ENCODE results near the gene SCG5. TPM values are rescaled to one million over a fixed set of nuclear protein-coding genes. Genes with fewer than 3 reads are reported as not detected.

The SCG5 gene
- total and polyA plus RNA-seq, 2 donors (not counting 1 experiment from before 2014, with no cell fraction given): 27.8 to 39.8 TPM

- H3K4me3 ChIP-seq (replicated peaks in 1 of 4; ENCODE audit: control extremely low read depth in 1 of 4, insufficient read depth in 1 of 4, low read depth in 3 of 4, low read length in 4 of 4): no peak overlapping the region
- no peak overlapping the region for H3K27ac ChIP-seq (ENCODE audit: insufficient read depth, low read length)
- no peak overlapping the region for H2AFZ ChIP-seq (ENCODE audit: low read length)
- no peaks in the 10 kb centered on the region for H3K9me3 ChIP-seq (ENCODE audit: control insufficient read depth, insufficient read depth, low read depth, low read length)
- DNase-seq (ENCODE audit: low read depth in 2 of 2): no peak
- no peak overlapping the region for H3K9ac ChIP-seq (ENCODE audit: insufficient read depth, low read length)
- H3K4me1 ChIP-seq (ENCODE audit: control insufficient read depth, extremely low read depth, insufficient read depth, low read length): no peaks in the 10 kb centered on the region
- H4K20me1 ChIP-seq (ENCODE audit: control insufficient read depth, extremely low read depth, insufficient read depth, low read length): no peaks in the 10 kb centered on the region
- no peaks in the 10 kb centered on the region for H3K79me2 ChIP-seq (ENCODE audit: control insufficient read depth, insufficient read depth, low read length)
- no peaks in the 10 kb centered on the region for H3K27me3 ChIP-seq (ENCODE audit: control insufficient read depth, insufficient read depth, low read length)
- no peak for TF ChIP-seq EZH2 (IDR thresholded peaks at IDR 0.05; ENCODE audit: low read length, missing control alignments)
- no peak for TF ChIP-seq CTCF (conservative IDR thresholded peaks at IDR 0.05 in 1 of 2, IDR thresholded peaks at IDR 0.05 in 1 of 2; ENCODE audit: low read depth in 1 of 2, low read length in 2 of 2)
- peaks cover 2% of the 10 kb centered on the region for H3K36me3 ChIP-seq (ENCODE audit: control insufficient read depth, insufficient read depth, low read length)
- H3K4me2 ChIP-seq (ENCODE audit: extremely low read depth, insufficient read depth, low read length): no peak overlapping the region
These were observed 4.5 kb upstream of the SCG5 start for GRCh38 chr15:32636908-32637567.

- no peaks in the 10 kb centered on the region for H3K79me2 ChIP-seq (ENCODE audit: control insufficient read depth, insufficient read depth, low read length)
- H4K20me1 ChIP-seq (ENCODE audit: control insufficient read depth, extremely low read depth, insufficient read depth, low read length): no peaks in the 10 kb centered on the region
- H3K27me3 ChIP-seq (ENCODE audit: control insufficient read depth, insufficient read depth, low read length): no peaks in the 10 kb centered on the region
- no peak overlapping the region for H3K27ac ChIP-seq (ENCODE audit: insufficient read depth, low read length)
- no peak overlapping the region for H3K9ac ChIP-seq (ENCODE audit: insufficient read depth, low read length)
- peaks cover 2% of the 10 kb centered on the region for H3K36me3 ChIP-seq (ENCODE audit: control insufficient read depth, insufficient read depth, low read length)
- no peak for DNase-seq (ENCODE audit: low read depth in 2 of 2)
- H3K4me3 ChIP-seq (replicated peaks in 1 of 4; ENCODE audit: control extremely low read depth in 1 of 4, insufficient read depth in 1 of 4, low read depth in 3 of 4, low read length in 4 of 4): no peak overlapping the region
- no peak overlapping the region for H3K4me2 ChIP-seq (ENCODE audit: extremely low read depth, insufficient read depth, low read length)
- H3K4me1 ChIP-seq (ENCODE audit: control insufficient read depth, extremely low read depth, insufficient read depth, low read length): no peaks in the 10 kb centered on the region
- no peaks in the 10 kb centered on the region for H3K9me3 ChIP-seq (ENCODE audit: control insufficient read depth, insufficient read depth, low read depth, low read length)
- H2AFZ ChIP-seq (ENCODE audit: low read length): no peak overlapping the region
- no peak for TF ChIP-seq CTCF (conservative IDR thresholded peaks at IDR 0.05 in 1 of 2, IDR thresholded peaks at IDR 0.05 in 1 of 2; ENCODE audit: low read depth in 1 of 2, low read length in 2 of 2)
- no peak for TF ChIP-seq EZH2 (IDR thresholded peaks at IDR 0.05; ENCODE audit: low read length, missing control alignments)
These were observed 3.8 kb upstream of the SCG5 start for GRCh38 chr15:32637704-32638103.

GRCh38 chr15:32642667-32643435 lies 1.3 kb downstream of the SCG5 start:
- Histone ChIP-seq H3K9ac (ENCODE audit: insufficient read depth, low read length) (no peak overlapping the region), H3K27me3 (ENCODE audit: control insufficient read depth, insufficient read depth, low read length) (no peaks in the 10 kb centered on the region), H3K4me2 (ENCODE audit: extremely low read depth, insufficient read depth, low read length) (no peak overlapping the region), H3K27ac (ENCODE audit: insufficient read depth, low read length) (no peak overlapping the region), H4K20me1 (ENCODE audit: control insufficient read depth, extremely low read depth, insufficient read depth, low read length) (no peaks in the 10 kb centered on the region), H2AFZ (ENCODE audit: low read length) (no peak overlapping the region), H3K4me3 (replicated peaks in 1 of 4; ENCODE audit: control extremely low read depth in 1 of 4, insufficient read depth in 1 of 4, low read depth in 3 of 4, low read length in 4 of 4) (no peak overlapping the region), H3K36me3 (ENCODE audit: control insufficient read depth, insufficient read depth, low read length) (no peaks in the 10 kb centered on the region), H3K9me3 (ENCODE audit: control insufficient read depth, insufficient read depth, low read depth, low read length) (no peaks in the 10 kb centered on the region), H3K4me1 (ENCODE audit: control insufficient read depth, extremely low read depth, insufficient read depth, low read length) (no peaks in the 10 kb centered on the region), H3K79me2 (ENCODE audit: control insufficient read depth, insufficient read depth, low read length) (no peaks in the 10 kb centered on the region)
- TF ChIP-seq EZH2 (IDR thresholded peaks at IDR 0.05; ENCODE audit: low read length, missing control alignments) (no peak), CTCF (conservative IDR thresholded peaks at IDR 0.05 in 1 of 2, IDR thresholded peaks at IDR 0.05 in 1 of 2; ENCODE audit: low read depth in 1 of 2, low read length in 2 of 2) (no peak)
- DNase-seq (ENCODE audit: low read depth in 2 of 2): no peak
